ENCODE measurements around the gene FLVCR1. TPM values are rescaled to one million over a fixed set of nuclear protein-coding genes. Genes with fewer than 3 reads are reported as not detected.

Gene FLVCR1
- total and polyA plus RNA-seq, 2 donors (not counting 3 experiments of a cell fraction or from before 2014, with no cell fraction given): 3.2 to 11.9 TPM

- H3K79me2 ChIP-seq (ENCODE audit: control insufficient read depth, insufficient read depth, low read length): no peaks in the 10 kb centered on the region
- no peaks in the 10 kb centered on the region for H3K9me1 ChIP-seq (replicated peaks; ENCODE audit: control insufficient read depth, extremely low read depth, insufficient read depth, low read length)
- no peak for TF ChIP-seq POLR2A (IDR thresholded peaks at IDR 0.05; ENCODE audit: low read depth, low read length)
- TF ChIP-seq FOS (IDR thresholded peaks at IDR 0.05; ENCODE audit: borderline replicate concordance, insufficient read depth, low read length): no peak
- TF ChIP-seq MAX (IDR thresholded peaks at IDR 0.05; ENCODE audit: insufficient read depth, insufficient read length): no peak
- TF ChIP-seq CTCF (IDR thresholded peaks at IDR 0.05; ENCODE audit: extremely low read depth in 1 of 2, insufficient read depth in 1 of 2, low read depth in 1 of 2, low read length in 2 of 2): no peak
- TF ChIP-seq POLR2AphosphoS5 (IDR thresholded peaks at IDR 0.05; ENCODE audit: insufficient read depth, low read depth, low read length): no peak
- no peak for TF ChIP-seq EZH2 (IDR thresholded peaks at IDR 0.05; ENCODE audit: borderline replicate concordance, low read depth, low read length, severe bottlenecking)
- no peak for TF ChIP-seq GATA2 (IDR thresholded peaks at IDR 0.05; ENCODE audit: insufficient read depth, insufficient read length, low read depth, low read length)
- TF ChIP-seq MYC (IDR thresholded peaks at IDR 0.05; ENCODE audit: low read depth, low read length): no peak
- no peak for TF ChIP-seq JUN (IDR thresholded peaks at IDR 0.05; ENCODE audit: borderline replicate concordance, insufficient read depth, insufficient read length, low read depth)
- peaks cover 0 to 6% of the 10 kb centered on the region in 2 experiments for H3K36me3 ChIP-seq (ENCODE audit: control insufficient read depth in 2 of 2, extremely low read depth in 1 of 2, insufficient read depth in 2 of 2, low read length in 2 of 2)
- no TSS peak for BruUV-seq (replicated peaks)
- no peaks in the 10 kb centered on the region for H4K20me1 ChIP-seq (replicated peaks; ENCODE audit: control insufficient read depth, extremely low read depth, insufficient read depth, low read length)
- H2AFZ ChIP-seq (ENCODE audit: low read depth, low read length): no peak overlapping the region
- no peaks in the 10 kb centered on the region for H3K9me3 ChIP-seq (replicated peaks; ENCODE audit: control insufficient read depth, insufficient read depth, low read length)
- H3K4me2 ChIP-seq (ENCODE audit: insufficient read depth, low read length): no peak overlapping the region
- dilution Hi-C loops (cut with MboI; ENCODE audit: extremely low pct_ligation_motif_present, low sequenced_read_pairs): no loop called here
- peaks cover 0 to 3% of the 10 kb centered on the region in 2 experiments for H3K27me3 ChIP-seq (ENCODE audit: control insufficient read depth in 2 of 2, insufficient read depth in 2 of 2, low read length in 2 of 2)
- FAIRE-seq: no peak
- CTCF ChIA-PET: no interaction called here
- POLR2A ChIA-PET: no interaction called here
- no peak overlapping the region for H3K4me3 ChIP-seq (replicated peaks in 1 of 3; ENCODE audit: insufficient read depth in 1 of 3, low read depth in 1 of 3, low read length in 3 of 3)
- no peak overlapping the region for H3K27ac ChIP-seq (ENCODE audit: insufficient read depth, low read depth, low read length)
- no peaks in the 10 kb centered on the region for H3K4me1 ChIP-seq (ENCODE audit: control insufficient read depth, extremely low read depth, insufficient read depth, low read length)
- no peak for DNase-seq (ENCODE audit: low read depth, low spot score)
- intact Hi-C loops (cut with micrococcal nuclease): no loop called here
- H3K9ac ChIP-seq (replicated peaks; ENCODE audit: extremely low read depth, insufficient read depth, low read length): no peak overlapping the region
These were observed 44.0 kb downstream of the FLVCR1 start for GRCh38 chr1:212902054-212902453.
